CD1c-positive myeloid dendritic cell (primary cell): ENCODE data around the gene HPGDS.
"Not testable (repeated sequence)": the region's sequence is repeated elsewhere in the genome, so short reads cannot be mapped to it uniquely, and the experiment has no call there.

Experiments
- DNase-seq: peaks from one replicate; pipeline ENCODE4 v3.0.0-alpha.2; 2016; ENCODE audit errors: extremely low spot score

Gene HPGDS

GRCh38 chr4:94325835-94326234, 16.8 kb downstream of the HPGDS start:
- no peak for DNase-seq

DNA sequence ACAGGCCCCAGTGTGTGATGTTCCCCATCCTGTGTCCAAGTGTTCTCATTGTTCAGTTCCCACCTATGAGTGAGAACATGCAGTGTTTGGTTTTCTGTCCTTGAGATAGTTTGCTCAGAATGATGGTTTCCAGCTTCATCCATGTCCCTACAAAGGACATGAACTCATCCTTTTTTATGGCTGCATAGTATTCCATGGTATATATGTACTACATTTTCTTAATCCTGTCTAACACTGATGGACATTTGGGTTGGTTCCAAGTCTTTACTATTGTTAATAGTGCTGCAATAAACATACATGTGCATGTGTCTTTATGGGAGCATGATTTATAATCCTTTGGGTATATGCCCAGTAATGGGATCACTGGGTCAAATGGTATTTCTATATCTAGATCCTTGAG, 22.7 kb downstream of the HPGDS start:
- not testable (repeated sequence) for DNase-seq

DNA sequence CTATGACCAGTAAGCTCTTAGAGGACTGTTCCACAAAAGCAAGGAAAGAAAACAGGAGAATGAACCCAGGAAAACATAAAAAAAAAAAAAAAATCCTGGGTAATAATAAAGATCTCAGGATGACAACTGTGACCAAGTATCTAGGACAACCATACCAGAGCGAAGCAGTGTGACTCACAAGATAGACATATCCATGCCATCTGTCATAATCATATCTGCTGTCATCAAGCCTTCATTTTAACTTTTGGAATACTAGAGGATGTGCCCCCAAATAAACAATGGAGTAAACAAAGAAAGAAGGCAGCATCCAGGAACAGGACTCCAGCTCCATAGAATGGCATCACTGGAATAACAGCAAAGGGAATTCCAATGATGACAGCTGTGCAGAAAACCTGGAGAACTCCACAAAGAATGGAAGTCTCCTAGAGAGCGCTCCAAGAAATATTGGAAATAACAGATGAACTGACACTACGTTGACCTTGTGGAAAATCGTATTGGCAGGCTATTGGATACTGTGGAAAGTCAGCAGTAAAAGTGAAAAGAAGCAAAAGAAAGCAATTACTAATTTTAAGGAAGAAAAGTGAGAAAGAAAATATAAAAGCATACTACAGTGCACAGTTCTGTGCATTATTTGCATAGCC, 35.3 kb downstream of the HPGDS start:
- no peak for DNase-seq

- no peak for DNase-seq
Observed at GRCh38 chr4:94306713-94307112, 35.9 kb downstream of the HPGDS start.

DNA sequence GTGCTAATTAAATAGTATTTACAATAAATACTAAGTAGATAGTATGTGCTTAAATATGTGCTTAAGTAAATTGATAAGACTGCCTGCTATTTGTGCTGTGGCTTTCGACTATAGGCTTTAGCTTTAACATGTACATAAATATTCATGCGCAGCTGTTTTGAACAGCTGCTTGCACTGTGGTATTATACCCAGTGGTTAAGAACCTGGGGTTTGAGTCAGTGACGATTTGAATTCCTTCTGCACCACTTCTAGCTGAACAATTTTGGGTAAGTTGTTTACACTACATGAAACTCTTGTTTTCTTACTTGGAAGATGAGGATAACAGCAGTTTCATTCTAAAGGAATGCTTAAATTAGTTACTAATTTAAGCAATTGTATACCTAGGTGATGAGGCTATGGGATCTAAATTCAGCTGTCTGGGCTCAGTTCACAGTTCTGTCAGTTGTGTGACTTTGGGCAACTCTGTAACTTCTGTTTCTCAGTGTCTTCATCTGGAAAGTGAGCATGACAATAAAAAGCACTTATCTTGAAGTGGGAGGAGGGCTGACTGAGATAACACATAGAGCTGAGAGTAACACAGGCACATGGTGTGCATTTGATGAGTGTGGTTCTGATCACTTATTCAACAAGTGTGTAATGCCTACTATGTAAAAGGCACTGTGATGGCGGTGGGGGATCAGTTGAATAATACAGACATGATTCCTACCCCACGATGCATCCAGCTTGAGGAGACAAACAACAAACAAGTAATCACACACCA, 37.0 kb downstream of the HPGDS start:
- DNase-seq: no peak

- peak; percentile 40 for DNase-seq
Observed at GRCh38 chr4:94304365-94304971, 38.2 kb downstream of the HPGDS start.

- peak; percentile 20 for DNase-seq
Observed at GRCh38 chr4:94302191-94302590, 40.4 kb downstream of the HPGDS start.

GRCh38 chr4:94298725-94299252, 43.8 kb downstream of the HPGDS start:
- no peak for DNase-seq

DNA sequence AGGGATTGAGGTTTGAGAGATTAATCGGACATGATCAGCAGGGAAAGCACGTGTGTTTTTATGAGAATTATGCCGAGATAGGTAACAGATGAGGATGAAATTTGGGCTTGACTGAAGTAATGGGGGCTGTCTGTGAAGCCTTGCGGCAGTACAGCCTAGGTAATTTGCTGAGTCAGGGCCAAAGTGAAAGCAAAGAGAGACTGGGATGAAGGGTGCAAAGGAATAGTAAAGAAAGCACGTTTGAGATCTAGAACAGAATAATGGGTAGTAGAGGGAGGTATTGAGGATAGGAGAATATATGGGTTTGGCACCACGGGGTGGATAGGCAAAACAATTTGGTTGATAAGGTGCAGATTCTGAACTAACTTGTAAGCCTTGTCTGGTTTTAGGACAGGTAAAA, 47.2 kb downstream of the HPGDS start:
- DNase-seq: not testable (repeated sequence)

DNA sequence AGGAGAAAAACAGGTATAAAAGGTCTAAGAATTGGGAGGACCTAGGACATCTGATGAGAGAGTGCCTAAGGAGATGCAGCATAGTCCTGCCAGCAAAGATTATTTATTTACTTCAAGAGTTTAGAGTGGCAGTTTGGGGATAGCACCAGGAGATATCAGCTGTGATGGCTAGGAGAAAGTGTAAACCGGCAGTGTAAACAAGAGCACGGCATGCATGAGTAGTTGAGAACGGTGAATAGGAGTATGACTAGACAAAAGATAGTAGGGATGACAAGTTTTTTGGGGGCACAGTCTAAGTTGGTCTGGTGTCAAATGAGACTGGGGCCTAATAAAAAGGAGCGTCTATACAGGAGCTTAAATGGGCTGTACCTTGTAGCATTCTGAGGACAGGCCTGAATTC, 48.7 kb downstream of the HPGDS start:
- not testable (repeated sequence) for DNase-seq

GRCh38 chr4:94290245-94290644, 52.4 kb downstream of the HPGDS start:
- no peak for DNase-seq

DNA sequence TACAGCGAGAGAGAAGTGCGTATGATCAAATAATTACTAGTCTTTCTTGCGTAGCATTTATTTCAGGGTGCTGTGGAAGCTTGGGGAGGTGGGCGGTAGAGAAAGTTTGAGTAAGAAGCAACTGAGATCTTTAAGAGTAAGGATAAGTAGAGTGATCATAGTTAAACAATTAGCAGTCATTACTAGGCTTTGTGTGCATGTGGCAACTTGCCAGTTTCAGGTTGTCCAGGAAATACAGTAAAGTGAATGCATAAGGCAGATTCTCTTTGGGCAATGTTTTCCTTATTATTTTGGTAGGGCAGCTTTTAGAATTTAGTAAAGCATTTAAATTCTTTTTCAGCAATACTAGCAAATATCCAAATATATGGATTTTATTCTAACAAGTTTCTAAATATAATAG, 57.0 kb downstream of the HPGDS start:
- DNase-seq: no peak

- no peak for DNase-seq
Observed at GRCh38 chr4:94284889-94285288, 57.7 kb downstream of the HPGDS start.

GRCh38 chr4:94278781-94279180, 63.9 kb downstream of the HPGDS start:
- no peak for DNase-seq

DNA sequence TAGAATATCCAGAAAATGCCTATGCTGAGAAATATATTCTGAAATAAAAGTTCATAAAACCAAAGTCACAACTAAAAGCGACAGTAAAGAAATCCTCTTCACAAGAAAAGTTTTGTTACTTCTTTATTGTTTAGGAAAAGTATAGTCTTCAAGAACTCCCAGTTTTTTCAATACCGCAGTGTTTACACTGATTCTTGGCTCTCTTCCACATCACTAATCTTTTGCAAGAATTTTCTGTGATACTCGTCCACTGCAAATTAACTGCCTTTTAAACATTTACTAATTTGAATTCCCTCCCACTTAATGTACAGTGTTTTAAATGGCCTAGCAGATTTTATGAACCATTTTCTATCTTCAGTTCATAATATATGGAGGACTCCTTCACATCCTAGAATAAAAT, 65.1 kb downstream of the HPGDS start:
- DNase-seq: no peak

DNA sequence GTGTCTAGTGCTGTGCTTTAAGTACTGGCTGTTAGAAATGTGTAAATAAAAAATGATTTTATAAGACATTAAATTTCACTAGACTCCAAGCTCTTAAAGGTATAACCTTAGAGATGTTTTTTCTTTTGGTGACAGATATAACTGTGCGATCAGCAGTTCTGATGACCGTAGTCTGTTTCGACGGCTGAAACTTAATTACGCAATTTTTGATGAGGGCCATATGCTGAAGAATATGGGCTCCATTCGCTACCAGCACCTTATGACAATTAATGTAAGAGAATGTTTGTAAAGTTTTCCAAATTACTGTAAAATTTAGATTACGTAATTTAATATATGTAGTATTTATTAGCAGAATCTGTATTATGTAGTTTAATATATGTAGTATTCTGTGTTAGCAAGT, 66.4 kb downstream of the HPGDS start:
- no peak for DNase-seq

DNA sequence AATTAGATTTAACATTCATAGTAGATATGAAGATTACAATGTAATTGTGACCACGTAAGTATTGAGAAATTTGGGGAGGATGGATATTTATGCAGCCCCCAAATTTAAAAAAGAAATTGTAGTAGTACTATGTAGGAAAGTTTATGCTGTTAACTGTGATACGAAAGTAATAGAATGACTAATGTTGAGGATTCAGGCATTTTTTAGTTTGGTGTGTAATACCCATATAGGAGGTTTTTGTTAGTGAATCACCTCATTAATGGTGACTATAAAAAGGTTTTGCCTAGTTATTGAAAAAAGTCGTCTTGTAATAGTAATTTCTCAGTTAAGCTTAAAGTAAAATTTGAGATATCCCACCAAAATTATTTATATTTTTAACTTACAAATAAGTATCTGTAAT, 67.7 kb downstream of the HPGDS start:
- DNase-seq: no peak

DNA sequence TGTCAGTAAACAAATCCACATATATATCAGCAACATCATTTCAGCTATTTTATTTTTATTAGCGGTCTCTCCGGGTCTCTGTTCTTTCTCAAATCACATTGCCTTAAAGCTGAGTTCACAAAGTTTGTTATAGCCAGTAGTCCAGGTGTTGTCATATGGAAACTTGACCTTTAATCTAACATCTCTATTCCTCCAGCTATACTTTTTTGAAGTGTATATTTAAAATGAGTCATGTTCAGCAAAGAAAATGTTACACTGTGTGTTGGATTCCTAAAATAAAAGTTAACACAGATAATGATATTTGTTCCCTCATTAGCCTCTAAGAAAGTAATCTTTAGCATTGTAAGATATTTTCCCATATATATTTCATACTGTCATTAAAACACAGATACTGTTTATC, 71.4 kb downstream of the HPGDS start:
- DNase-seq: no peak

GRCh38 chr4:94267037-94267436, 75.6 kb downstream of the HPGDS start:
- DNase-seq: no peak

GRCh38 chr4:94262163-94263016, 80.2 kb downstream of the HPGDS start:
- DNase-seq: no peak

GRCh38 chr4:94256828-94257227, 85.8 kb downstream of the HPGDS start:
- DNase-seq: no peak
